GM12864 (cell line): ENCODE results near the gene UBXN6.

Source experiments
- DNase-seq: peaks from one replicate; pipeline ENCODE4 v3.0.0-alpha.2; 2011; ENCODE audit warnings: low read depth
- H3K4me3 ChIP-seq: 2 replicates; pipeline ENCODE4 v1.5.1; 2011; ENCODE audit warnings: mild to moderate bottlenecking, low read depth, low read length, control low read depth
- TF ChIP-seq, protein P1 (sequence below): IDR thresholded peaks from 2 replicates; pipeline ENCODE4 v1.5.1; 2011; ENCODE audit warnings: low read depth, mild to moderate bottlenecking, moderate library complexity, low read length, control low read depth, inconsistent platforms; ENCODE audit errors: missing control alignments

The UBXN6 gene

DNA sequence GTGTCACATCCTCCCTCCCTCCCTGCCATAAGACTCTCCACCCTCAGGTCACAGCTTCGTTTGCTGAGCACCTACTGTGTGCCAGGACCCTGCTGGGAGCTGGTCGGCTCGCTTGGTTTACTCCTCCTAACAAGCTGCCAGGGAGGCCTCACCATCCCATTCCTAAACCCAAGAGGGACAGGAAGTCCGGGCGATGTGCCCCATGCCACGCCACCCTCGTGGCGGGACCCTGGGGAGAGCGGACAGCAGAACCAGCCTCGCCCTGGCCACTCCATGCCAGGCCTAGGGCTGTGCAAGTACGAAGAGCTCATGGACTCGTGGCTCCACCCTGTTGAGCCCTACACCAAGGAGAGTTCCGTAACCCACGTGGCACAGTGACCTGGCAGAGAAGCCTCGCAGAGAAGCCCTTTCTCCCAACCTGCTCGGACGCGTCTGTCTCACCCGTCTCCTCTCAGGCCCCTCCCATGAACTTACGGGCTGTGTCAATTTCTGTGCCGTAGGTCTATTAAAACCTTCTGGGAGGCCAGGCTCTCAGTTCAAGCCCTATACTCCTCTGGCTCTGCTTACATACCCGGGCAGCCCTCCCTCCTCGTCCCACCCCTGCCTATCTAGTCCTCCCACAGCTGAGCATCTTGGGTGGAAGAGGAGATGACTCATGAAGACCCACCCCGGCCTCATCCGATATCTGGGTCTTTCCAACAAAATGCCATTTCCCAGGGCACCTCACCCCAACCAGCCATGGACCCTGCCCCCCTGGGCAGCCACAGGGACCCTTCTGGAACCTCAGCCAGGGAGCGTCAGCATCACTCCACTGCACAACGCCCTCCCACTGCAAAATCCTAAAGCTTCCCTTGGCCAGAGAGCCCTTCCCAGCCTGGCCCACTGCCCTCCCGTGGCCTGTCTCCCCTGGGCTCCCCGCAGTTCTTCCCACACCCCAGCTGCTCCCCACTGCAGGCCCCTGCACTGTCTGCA is 2.6 kb downstream of the UBXN6 start:
- DNase-seq: no peak
- H3K4me3 ChIP-seq: no peak overlapping the region
- TF ChIP-seq, protein P1, sequence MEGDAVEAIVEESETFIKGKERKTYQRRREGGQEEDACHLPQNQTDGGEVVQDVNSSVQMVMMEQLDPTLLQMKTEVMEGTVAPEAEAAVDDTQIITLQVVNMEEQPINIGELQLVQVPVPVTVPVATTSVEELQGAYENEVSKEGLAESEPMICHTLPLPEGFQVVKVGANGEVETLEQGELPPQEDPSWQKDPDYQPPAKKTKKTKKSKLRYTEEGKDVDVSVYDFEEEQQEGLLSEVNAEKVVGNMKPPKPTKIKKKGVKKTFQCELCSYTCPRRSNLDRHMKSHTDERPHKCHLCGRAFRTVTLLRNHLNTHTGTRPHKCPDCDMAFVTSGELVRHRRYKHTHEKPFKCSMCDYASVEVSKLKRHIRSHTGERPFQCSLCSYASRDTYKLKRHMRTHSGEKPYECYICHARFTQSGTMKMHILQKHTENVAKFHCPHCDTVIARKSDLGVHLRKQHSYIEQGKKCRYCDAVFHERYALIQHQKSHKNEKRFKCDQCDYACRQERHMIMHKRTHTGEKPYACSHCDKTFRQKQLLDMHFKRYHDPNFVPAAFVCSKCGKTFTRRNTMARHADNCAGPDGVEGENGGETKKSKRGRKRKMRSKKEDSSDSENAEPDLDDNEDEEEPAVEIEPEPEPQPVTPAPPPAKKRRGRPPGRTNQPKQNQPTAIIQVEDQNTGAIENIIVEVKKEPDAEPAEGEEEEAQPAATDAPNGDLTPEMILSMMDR: no peak

DNA sequence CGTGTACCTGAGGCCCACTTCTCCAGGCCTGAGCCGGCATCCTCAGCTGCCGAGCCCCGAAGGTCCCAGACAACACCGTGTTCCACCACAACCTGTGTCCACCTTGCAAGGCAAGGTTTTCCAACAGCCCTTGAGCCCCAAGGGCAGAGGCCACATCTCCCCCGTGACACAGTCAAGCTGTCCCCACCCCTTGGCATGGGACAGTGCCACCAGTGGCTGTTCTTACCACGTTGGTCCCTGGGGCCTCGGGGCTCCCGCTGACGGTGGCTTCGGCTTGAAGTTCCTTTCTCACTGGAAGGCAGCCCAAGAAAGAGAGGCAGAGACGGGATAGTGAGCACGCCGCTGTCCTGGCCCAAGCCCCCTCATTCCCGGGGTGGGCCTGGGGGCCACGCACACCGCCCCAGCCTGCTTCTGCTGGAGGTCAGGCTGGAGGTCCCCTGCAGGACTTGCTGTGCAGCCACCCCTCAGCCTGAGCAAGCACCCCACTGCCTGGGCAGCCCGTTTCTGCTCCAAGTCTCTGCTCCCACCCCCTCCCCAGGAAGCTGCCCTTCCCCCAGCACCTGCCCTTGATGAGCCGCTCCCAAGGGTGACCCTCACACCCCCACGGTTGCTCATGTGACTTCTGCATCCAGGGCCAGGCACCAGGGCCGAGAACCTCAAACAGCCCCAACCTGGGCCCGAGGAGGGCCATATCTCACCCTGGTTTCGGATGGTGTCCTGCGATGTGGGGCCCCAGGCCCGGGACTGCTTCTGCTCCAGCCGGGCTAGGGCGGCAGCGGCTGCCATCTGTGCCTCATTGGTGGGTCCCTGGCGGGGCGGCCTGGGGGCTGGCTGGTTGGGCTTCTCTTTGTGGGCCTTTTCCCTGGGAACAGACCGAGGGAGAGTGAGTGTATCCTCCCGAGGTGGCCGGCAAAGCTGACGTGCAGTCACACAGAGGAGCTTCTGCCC is 4.1 kb downstream of the UBXN6 start:
- no peak for DNase-seq
- TF ChIP-seq, protein P1: no peak
- H3K4me3 ChIP-seq: no peak overlapping the region

DNA sequence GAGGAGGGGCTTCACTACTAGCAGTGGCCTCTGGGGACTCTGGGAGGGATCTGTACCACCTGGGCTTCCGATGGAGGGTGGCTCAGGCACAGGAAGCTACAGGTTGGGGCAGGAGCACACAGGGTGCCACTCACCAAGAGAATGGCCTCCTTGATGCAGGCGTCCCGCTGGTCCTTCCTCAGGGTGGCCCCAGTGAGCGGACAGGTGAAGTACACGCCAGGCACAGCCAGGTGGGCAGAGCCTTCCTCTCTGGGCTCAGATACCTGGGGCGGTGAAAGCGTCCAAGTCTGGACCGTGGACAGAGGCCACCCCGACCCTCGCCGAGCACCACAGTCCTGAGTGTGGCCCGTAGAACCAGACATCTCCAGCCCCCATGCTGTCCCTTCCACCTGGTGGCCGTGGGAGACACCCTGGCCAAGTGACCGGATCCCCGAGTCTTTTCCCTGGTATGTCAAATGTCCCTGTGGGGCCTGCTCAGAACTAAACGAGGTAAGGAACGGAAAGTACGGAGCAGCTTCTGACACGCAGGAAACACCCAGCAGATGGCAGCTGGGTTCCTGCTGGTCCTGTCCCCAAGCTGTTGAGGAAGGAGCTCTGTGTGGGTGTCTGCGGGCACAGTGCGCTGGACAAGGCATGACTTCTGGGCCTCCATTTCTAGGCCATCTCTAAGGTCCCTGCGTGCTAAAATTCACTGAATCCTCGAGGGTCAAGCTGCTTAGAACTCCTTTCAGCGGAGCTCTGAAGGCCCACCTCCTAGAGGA is 5.2 kb downstream of the UBXN6 start:
- H3K4me3 ChIP-seq: no peak overlapping the region
- TF ChIP-seq, protein P1: no peak
- no peak for DNase-seq

DNA sequence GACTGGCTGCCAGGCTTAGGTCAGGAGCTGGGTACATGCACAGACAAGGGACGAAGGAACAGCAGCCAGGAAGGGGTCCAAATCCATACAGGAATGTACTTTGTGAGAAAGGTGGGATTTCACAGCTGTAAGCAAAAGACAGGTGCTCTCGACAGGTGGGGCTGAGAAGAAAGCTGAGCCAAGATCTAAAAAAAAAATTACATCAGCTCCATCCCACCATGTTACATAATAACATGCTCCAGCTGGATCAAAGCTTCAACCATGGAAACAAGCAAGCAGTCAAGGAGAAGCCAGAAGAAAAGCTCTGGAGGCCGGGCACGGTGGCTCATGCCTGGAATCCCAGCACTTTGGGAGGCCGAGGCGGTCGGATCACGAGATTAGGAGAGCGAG is 8.0 kb downstream of the UBXN6 start:
- no peak for DNase-seq
- TF ChIP-seq, protein P1: no peak
- H3K4me3 ChIP-seq: no peak overlapping the region

DNA sequence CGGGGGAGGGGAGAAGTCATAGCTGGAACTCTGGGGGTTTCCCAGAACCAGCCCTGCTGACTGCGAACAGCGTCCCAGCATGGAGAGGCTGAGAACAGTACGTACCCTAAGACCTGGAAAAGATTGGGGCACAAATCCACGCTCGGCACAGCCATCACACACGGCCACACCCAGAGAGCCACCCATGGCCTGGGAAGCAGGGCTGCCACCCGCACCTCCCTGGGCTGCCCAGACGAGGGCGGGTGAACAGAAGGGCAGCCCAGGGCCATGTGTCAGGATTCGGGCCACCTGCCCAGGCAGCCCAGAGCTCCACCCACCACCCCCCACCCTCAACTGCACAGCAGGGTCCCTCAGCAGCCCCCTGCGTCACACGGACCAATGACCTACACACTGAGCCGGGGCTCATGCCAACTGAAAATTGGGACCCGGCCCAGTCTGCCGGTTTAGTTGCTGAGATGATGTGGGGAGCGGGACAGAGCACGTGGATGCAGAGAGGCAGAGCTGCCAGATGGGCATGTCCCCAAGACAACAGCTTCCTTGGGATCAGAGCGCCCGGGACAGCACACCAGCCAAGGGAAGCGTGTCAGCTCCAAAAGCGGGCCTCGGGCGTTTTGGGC is 8.5 kb downstream of the UBXN6 start:
- H3K4me3 ChIP-seq: no peak overlapping the region
- DNase-seq: no peak
- TF ChIP-seq, protein P1: no peak

DNA sequence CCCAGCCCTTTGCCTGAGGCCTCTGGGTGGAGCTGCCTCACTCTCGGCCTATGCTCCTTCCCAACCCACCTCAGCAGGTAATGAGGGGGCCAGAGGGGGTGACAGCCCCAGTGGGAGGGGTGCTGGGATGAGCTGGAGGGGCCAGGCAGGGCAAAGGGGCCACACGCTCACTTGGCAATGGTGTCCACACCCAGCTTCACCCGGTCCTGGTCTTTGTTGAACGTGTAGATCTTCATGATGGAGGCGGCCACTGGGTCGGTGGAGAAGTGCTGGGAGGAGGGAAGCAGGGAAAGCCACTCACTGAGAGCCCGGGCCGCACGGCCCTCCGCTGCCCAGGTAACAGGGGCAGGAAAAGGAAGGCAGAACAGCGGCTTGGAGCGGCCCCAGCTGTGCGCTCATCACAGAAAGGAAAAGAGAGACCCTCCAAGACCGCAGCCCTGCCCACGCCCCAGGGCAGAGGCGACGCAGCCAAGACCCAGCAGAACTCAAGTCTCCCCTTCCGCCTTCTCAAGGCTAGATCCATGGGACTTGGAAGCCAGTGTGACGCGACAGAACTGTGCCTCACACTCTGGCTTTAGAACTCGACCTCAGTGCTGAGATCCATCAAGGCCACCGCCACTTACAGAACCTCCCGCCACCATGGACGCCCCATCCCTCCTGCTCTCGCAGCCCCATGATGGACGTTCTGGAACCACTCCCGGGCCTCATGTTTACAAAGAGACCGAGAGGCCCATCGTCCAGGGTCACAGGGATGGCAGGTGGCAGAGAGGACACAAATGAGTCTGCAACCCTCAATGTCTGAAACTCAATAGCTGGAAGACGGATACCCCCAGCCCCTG is 9.2 kb downstream of the UBXN6 start:
- no peak for DNase-seq
- TF ChIP-seq, protein P1: no peak
- H3K4me3 ChIP-seq: no peak overlapping the region
